K562 (cell line): ENCODE measurements around the gene RAP1GAP2. TPM values are rescaled to one million over a fixed set of nuclear protein-coding genes. Genes with fewer than 3 reads are reported as not detected.
"Not testable (repeated sequence)": the region's sequence is repeated elsewhere in the genome, so short reads cannot be mapped to it uniquely, and the experiment has no call there.

Source experiments
- ATAC-seq: fragments of 200-7000 bp; cut with Tn5 transposase; 3 replicates; pipeline ENCODE4 v1.9.1; 2020; ENCODE audit warnings: moderate library complexity
- BruUV-seq: library from RNA; stranded (reverse); fragments of 400-500 nt; replicated peaks from 2 replicates; lab custom pipeline; 2021; lab: Mats Ljungman, UMichigan
- CTCF ChIA-PET: fragments of 300-600 bp; formaldehyde crosslinking; extraction: SDS; loops from one replicate; lab custom pipeline; 2021; ENCODE audit warnings: low intra/inter-chr PET ratio; lab: Yijun Ruan, JAX
- POLR2A ChIA-PET: fragments of 300-600, 350-650 bp; sonication (Branson Sonifier 250); formaldehyde crosslinking; extraction: SDS; loops from one replicate; lab custom pipeline; 2021; ENCODE audit warnings: antibody characterized with exemption, inconsistent platforms; lab: Yijun Ruan, JAX
- DNase-seq, 4 experiments: peaks; one replicate each; pipeline versions ENCODE4 v3.0.0 to v3.0.0-alpha.2; 2011 to 2018; ENCODE audit warnings: low spot score in 3 of 4, mixed read lengths in 3 of 4; ENCODE audit errors: extremely low read depth in 1 of 4
- FAIRE-seq: peaks from 2 replicates; lab custom pipeline; 2011; peaks lifted over from hg19 to GRCh38; lab: Jason Lieb, UNC
- H2AFZ ChIP-seq: 2 replicates; pipeline ENCODE4 v1.6.0; 2011; ENCODE audit warnings: low read depth, low read length, control low read depth, inconsistent platforms
- H3K27ac ChIP-seq: fragments of 200-600 bp; 3 replicates; pipeline ENCODE4 v1.8.0; 2011; ENCODE audit warnings: low read depth, mild to moderate bottlenecking, control low read depth, inconsistent platforms, low read length, moderate library complexity, mixed read lengths; ENCODE audit errors: extremely low read depth
- H3K27me3 ChIP-seq, 2 experiments: fragments of 300-600 bp in 1 of 2; 2 replicates in 1 of 2; 3 replicates in 1 of 2; pipeline versions ENCODE4 v1.6.0 to v1.8.0; 2011; ENCODE audit warnings: inconsistent platforms in 2 of 2, low read length in 2 of 2, mild to moderate bottlenecking in 1 of 2, mixed read lengths in 1 of 2, moderate library complexity in 1 of 2; ENCODE audit not compliant: control insufficient read depth in 2 of 2, insufficient read depth in 2 of 2
- H3K36me3 ChIP-seq: fragments of 300-600 bp; 3 replicates; pipeline ENCODE4 v1.8.0; 2011; ENCODE audit warnings: mild to moderate bottlenecking, low read length, inconsistent platforms; ENCODE audit not compliant: control insufficient read depth, insufficient read depth
- H3K4me1 ChIP-seq, 2 experiments: fragments of 200-600 bp in 1 of 2; replicated peaks in 1 of 2; 2 replicates in 1 of 2; 3 replicates in 1 of 2; pipeline versions ENCODE4 v1.5.1 to v1.8.0; 2011; ENCODE audit warnings: inconsistent platforms in 2 of 2, low read length in 2 of 2, mild to moderate bottlenecking in 1 of 2, mixed read lengths in 1 of 2, moderate library complexity in 1 of 2; ENCODE audit not compliant: control insufficient read depth in 2 of 2, insufficient read depth in 2 of 2
- H3K4me2 ChIP-seq: 2 replicates; pipeline ENCODE4 v1.6.1; 2011; ENCODE audit warnings: low read length, control low read depth, inconsistent platforms, mixed read lengths; ENCODE audit not compliant: insufficient read depth
- H3K4me3 ChIP-seq: fragments of 200-600 bp; sonication (generic), shearing (Covaris generic); 2 replicates; pipeline ENCODE4 v1.5.1; 2016; ENCODE audit warnings: control low read depth, inconsistent platforms
- H3K79me2 ChIP-seq: fragments of 200-600 bp; 3 replicates; pipeline ENCODE4 v1.8.0; 2011; ENCODE audit warnings: low read length, inconsistent platforms; ENCODE audit not compliant: control insufficient read depth, insufficient read depth
- H3K9ac ChIP-seq, 2 experiments: 2 replicates each; pipeline versions ENCODE4 v1.6.0 to v1.6.1; 2011; ENCODE audit warnings: low read depth in 2 of 2, low read length in 2 of 2, control low read depth in 1 of 2, inconsistent platforms in 1 of 2, mild to moderate bottlenecking in 1 of 2, mixed read lengths in 1 of 2; ENCODE audit not compliant: insufficient read depth in 1 of 2
- H3K9me1 ChIP-seq: one replicate; pipeline ENCODE4 v1.6.0; 2011; ENCODE audit warnings: inconsistent platforms, mild to moderate bottlenecking, low read length, moderate library complexity; ENCODE audit not compliant: control insufficient read depth, insufficient read depth
- H3K9me3 ChIP-seq: replicated peaks from 2 replicates; pipeline ENCODE4 v1.5.1; 2011; ENCODE audit warnings: low read depth, low read length, inconsistent platforms; ENCODE audit not compliant: control insufficient read depth, insufficient read depth
- H4K20me1 ChIP-seq: replicated peaks from 2 replicates; pipeline ENCODE4 v1.6.1; 2011; ENCODE audit warnings: low read length, inconsistent platforms, mixed read lengths; ENCODE audit not compliant: control insufficient read depth, insufficient read depth
- ZFP36 ChIP-seq: fragments of 150-350 bp; IDR thresholded peaks from 2 replicates; pipeline ENCODE4 v1.6.1; 2018; ENCODE audit warnings: low read length, low read depth; ENCODE audit not compliant: partially characterized antibody
- WGBS: fragments of 100-300 bp; shearing (Covaris generic); methylation state at CpG from one replicate; pipeline ENCODE4 v1.1.6; 2016; ENCODE audit warnings: low coverage, mixed read lengths; ENCODE audit not compliant: insufficient coverage; ENCODE audit errors: missing lambda C conversion rate; 5-methylcytosine and 5-hydroxymethylcytosine counted together
- in situ Hi-C: fragments of 300-500 bp; cut with MboI; formaldehyde crosslinking; loops from 4 replicates; pipeline ENCODE4 v1.15.0; 2018; ENCODE audit warnings: inconsistent platforms, mixed read lengths
- intact Hi-C: fragments of 100-400 bp; cut with micrococcal nuclease; formaldehyde crosslinking; loops from 2 replicates; pipeline ENCODE4 v1.14.2; 2022
- polyA plus RNA-seq, 8 experiments: library from polyadenylated mRNA; depleted of rRNA in 4 of 8; stranded (reverse) in 5 of 8; unstranded in 3 of 8; fragments of >200 nt; fragmentation: Nextera tagmentation in 2 of 8; fragmentation: Illumina TruSeq in 1 of 8; extraction: Ambion mirVana in 2 of 8; extraction: Trizol in 1 of 8; gene quantifications; 2 replicates each; pipeline versions ENCODE4 v1.2.1 to v1.2.3, GENCODE V29; 2011 to 2014; ENCODE audit warnings: inconsistent platforms in 1 of 8, missing spikeins in 1 of 8
- total RNA-seq, 7 experiments: library from RNA; depleted of rRNA in 6 of 7; stranded (reverse); fragments of >200 nt in 6 of 7; fragmentation: Illumina TruSeq in 2 of 7; extraction: Trizol in 2 of 7; gene quantifications; 2 replicates each; pipeline versions ENCODE4 v1.2.1 to v1.2.3, GENCODE V29; 2011 to 2021; ENCODE audit warnings: low replicate concordance in 1 of 7
- TF ChIP-seq, protein P1 (sequence below): fragments of 450-650 bp; formaldehyde crosslinking; conservative IDR thresholded peaks from 2 replicates; pipeline ENCODE4 v1.4.0; 2022; ENCODE audit warnings: mild to moderate bottlenecking, missing genetic modification characterization

Gene RAP1GAP2
- total and polyA plus RNA-seq, 9 of the 15 experiments (the other 6 are each of a cell fraction or from before 2014, with no cell fraction given): 0.01 to 1.3 (median 0.42) TPM; not detected in 1

DNA sequence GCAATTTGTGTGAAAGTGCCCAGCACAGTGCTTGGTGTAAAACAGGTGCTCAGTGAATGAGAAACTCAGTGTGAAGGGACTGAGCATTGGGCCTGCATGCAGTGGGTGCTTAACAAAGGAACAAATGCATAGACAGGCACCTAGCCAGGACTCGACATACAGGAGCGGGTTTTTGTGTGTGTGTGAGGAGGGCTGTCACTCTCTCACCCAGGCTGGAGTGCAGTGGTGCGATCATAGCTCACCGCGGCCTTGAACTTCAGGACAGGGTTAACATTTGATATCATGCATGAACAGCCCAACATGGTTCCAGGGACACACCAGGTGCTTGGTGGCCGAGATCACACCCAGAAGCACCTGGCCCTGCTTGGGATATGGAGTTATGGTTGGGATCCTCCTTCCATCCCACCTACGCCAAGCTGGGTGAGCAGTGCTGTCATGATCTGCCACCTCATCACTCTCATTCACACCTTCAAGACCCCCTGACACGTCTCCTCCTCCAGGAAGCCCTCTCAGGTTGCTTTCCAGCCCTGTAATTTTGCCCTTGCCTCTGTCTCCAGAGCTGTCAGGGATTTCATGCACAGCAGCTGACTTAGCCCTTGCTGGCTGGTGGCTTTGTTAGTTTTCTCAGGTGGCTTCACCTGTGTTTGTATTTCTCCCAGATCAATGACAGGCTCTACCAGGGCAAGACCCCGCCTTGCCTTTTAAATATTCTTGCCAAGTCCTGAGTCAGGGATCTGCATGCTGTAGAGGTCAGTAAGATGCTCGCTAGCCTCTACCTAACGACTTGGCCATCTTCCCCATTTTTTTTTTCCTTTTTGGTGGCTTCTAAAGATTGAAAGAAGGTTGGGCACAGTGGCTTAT lies 200.8 kb downstream of the RAP1GAP2 start:
- DNase-seq: no peak
- FAIRE-seq: no peak
- BruUV-seq: no TSS peak

DNA sequence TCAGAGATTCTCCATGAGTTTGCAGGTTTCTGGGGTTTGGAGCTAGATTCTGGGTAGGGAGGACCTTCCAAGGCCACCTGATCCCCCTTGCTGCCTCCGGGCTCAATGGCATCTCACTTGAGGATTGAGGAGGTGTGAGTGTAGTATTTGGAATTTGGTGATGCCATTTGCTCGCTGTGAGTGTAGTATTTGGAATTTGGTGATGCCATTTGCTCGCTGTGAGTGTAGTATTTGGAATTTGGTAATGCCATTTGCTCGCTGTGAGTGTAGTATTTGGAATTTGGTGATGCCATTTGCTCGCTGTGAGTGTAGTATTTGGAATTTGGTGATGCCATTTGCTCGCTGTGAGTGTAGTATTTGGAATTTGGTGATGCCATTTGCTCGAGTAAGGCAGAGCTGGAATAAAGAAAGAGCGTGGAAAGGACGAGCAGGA lies 202.2 kb downstream of the RAP1GAP2 start:
- H3K9me1 ChIP-seq, H3K27ac ChIP-seq, H3K4me2 ChIP-seq, in situ Hi-C loops, H2AFZ ChIP-seq, H3K9me3 ChIP-seq, intact Hi-C loops, BruUV-seq, POLR2A ChIA-PET, ATAC-seq, H4K20me1 ChIP-seq, DNase-seq, CTCF ChIA-PET, H3K9ac ChIP-seq, FAIRE-seq, H3K4me3 ChIP-seq, H3K79me2 ChIP-seq, H3K4me1 ChIP-seq, H3K36me3 ChIP-seq: not testable (repeated sequence)
- 2% methylated on average over 6 of the region's 9 CpGs for WGBS
- H3K27me3 ChIP-seq: peaks cover 2 to 45% of the 10 kb centered on the region in 2 experiments; a peak in 3 of 5 replicates

More for the DNA sequence above, 200.8 kb downstream of the RAP1GAP2 start:
- Histone ChIP-seq H4K20me1 (no peaks in the 10 kb centered on the region), H3K4me3 (no peak overlapping the region), H3K4me2 (no peak overlapping the region), H3K79me2 (no peaks in the 10 kb centered on the region), H3K4me1 (peaks cover 0 to 3% of the 10 kb centered on the region in 2 experiments; a peak in 1 of 5 replicates), H3K9me1 (no peaks in the 10 kb centered on the region), H3K27me3 (peaks cover 2 to 30% of the 10 kb centered on the region in 2 experiments; a peak in 3 of 5 replicates), H3K36me3 (no peaks in the 10 kb centered on the region), H3K9ac (no peak overlapping the region), H3K27ac (no peak overlapping the region), H2AFZ (no peak overlapping the region), H3K9me3 (no peaks in the 10 kb centered on the region)
- POLR2A ChIA-PET: interaction anchor here (0.7 kb wide), 1 partner anchor 21 kb away, joined by 3 read pairs; no protein-coding TSS in a partner anchor
- intact Hi-C loops: no loop called here
- 1% methylated on average over 10 of the region's 11 CpGs for WGBS
- no peak for ATAC-seq
- CTCF ChIA-PET: no interaction called here
- TF ChIP-seq ZFP36: peak; percentile 74
- TF ChIP-seq, protein P1, sequence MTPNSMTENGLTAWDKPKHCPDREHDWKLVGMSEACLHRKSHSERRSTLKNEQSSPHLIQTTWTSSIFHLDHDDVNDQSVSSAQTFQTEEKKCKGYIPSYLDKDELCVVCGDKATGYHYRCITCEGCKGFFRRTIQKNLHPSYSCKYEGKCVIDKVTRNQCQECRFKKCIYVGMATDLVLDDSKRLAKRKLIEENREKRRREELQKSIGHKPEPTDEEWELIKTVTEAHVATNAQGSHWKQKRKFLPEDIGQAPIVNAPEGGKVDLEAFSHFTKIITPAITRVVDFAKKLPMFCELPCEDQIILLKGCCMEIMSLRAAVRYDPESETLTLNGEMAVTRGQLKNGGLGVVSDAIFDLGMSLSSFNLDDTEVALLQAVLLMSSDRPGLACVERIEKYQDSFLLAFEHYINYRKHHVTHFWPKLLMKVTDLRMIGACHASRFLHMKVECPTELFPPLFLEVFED: no peak
- in situ Hi-C loops: no loop called here
